GM10847 (cell line): Measurements from ENCODE around the gene BCDIN3D.

Source experiments
- POLR2A ChIP-seq: IDR thresholded peaks from 2 replicates; pipeline ENCODE4 v1.6.1; 2011; ENCODE audit not compliant: insufficient read length; ENCODE audit errors: extremely low read depth

BCDIN3D gene

GRCh38 chr12:49838973-49839633 lies 3.8 kb downstream of the BCDIN3D start:
- TF ChIP-seq POLR2A: no peak

DNA sequence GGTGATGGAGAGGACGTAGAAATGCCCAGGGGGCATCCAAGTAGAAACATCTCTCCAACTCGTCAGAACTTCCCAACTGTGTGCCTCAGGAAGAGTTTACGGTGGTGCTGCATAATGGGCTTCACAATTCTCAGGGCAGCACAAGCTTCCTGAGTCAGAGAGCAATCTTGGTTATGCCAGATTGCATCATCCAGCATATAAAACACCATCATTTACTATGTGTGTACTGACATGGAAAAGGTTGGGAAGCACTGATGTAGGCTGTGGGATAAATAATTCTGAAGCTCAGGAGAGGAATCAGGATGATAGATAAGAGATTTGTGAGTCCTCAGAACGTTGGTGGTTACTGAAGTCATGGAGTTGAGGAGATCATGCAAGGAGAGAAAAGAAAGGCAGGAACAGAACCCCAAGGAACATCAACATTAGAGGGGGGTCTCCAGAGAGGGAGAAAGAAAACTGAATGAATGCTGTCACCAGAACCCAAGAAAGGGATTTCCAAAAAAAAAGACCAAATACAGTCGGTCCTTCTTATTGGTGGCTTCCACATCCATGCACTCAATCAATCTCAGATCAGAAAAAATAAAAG lies 10.0 kb downstream of the BCDIN3D start:
- TF ChIP-seq POLR2A: no peak

DNA sequence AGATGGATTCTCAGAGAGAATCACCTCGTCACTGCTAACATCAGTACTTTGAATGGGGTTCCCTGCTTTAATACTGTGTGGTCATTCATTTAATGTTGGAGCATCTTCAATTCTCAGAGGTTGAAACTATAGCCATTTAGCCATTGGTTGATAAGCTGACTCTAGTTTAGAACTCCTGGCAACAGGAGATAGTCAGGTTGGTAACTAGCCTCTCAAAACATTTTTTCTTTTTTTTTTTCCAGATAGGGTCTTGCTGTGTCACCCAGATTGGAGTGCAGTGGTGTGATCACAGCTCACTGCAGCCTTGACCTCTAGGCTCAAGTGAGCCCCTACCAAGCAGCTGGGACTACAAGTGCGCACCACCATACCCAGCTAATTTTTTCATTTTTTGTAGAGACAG lies 11.2 kb downstream of the BCDIN3D start:
- TF ChIP-seq POLR2A: no peak

DNA sequence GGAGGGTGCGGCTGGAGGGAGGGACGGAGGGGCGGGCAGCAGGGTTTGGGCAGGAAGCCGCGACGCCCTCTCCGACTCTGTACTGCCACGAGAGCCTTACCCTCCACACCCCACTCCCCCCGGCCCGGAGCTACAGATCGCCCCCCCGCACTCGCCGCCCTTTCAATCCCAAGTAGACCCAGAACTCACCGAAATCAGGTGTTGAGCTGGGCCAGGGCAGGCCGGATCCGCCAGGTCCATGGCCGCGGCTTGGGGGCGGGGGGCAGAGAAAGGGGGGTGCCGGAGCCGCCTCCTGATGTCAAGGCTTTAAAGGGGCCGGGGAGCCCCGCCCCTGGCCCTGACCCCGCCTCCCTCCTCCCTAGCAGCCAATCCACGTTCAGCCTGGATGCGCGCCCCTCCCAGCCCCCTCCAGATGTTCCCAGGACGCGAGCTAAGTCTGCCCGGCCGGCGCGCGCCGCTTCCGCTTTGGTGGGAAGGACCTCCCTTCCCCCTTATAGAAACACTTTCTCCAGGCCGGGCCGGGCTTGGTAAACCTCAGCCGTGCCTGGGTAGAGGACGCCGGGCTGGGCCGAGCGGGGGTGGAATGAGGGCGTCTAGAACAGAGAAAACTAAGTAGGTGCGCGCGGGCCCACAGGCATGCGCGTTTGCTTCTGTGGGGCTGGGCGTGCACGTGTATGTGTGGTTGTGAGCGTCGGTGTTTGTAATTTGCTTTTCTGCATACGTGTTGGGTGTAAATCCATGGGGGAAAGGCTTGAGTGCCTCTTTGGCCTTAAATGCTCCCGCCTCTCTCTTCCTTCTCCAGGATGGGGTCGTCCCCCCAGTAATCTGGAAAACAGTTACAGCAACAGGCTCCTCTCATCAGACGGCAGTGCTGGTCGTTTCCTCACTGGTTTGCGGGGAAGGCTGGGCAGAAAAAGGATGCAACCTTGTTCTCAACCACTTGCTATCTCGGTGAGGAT lies 14.5 kb downstream of the BCDIN3D start, which contains the start of gene NCKAP5L:
NCKAP5L (minus strand) TSS at position 281 of the 959 bp plus-strand sequence. CDS start 24,369 bp downstream, outside the sequence.
- TF ChIP-seq POLR2A: peak; percentile 44

DNA sequence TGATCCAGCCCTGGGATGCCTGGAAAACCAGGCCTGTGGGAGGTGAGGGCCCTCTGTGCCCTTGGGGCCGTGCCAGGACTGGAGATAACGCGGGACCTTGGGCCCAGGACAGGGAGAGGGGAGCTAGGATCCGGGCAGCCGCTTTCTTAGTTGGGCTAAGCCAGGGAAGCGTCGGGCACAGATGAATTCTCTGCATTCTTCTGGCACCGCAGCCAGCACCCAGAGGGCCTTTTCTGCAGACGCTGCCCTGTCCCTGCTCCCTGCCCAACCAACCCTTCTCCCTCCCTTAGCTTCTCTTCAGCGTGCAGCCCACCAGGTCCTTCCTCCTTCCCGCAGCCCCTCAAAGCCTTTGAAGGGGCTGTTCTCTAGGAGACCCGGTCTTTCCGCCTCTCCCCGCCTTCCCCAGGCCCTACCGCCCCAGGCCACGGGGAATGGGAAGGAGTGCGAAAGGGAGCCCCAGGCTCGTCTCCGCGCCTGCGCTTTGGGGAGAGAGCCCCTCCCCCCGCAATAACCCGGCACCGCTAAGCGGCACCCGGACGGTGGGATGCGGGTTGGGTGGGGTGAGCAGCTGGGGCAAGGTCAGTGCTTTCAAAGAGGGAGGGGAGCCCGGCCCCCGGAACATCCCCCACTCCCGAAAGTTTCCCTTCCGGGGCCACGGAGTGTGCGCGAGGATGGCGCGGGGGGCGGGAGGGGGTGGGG lies 15.4 kb downstream of the BCDIN3D start:
- TF ChIP-seq POLR2A: no peak

GRCh38 chr12:49827051-49827400 lies 15.9 kb downstream of the BCDIN3D start:
- TF ChIP-seq POLR2A: no peak

DNA sequence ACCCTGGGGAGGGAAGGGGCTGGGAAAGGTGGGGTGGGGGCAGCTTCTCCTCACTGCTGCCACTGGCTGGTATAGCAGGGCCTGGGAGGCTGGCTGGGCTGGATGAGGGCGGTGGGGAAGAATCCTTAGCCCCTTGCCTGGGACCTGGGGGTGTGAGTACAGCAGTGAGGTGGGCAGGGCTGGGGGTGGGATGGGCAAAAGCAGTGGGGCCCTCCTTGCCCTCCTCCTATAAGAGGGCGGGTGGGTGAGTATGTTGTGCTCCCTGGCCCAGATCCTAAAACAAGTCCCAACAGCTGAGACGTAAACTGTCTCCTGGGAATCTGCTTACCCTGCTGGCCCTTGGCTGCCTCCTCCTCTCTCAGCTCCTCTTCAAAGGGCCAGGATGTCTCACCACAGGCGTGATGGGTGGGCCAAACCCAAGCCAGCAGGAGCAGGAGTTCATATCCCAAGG lies 16.9 kb downstream of the BCDIN3D start:
- no peak for TF ChIP-seq POLR2A

- no peak for TF ChIP-seq POLR2A
These were observed 17.4 kb downstream of the BCDIN3D start for GRCh38 chr12:49825360-49825970.

DNA sequence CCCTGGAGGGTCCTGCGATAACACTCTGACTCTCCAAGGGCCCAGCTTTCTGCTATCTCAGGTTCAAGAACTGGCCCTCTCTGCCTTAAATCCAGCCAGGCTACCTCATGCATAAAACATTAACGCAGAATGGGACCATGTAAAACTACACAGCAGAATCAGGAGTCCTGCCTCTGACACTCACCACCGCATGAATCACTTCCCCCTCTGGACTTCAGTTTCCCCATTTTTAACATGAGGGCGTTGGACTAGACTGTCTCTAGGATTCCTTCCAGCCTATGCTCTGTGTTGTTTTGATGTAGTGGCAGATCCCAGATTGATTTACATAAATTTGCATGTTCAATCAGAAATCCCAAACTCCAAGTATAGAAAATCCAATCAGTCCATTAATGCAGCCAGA lies 18.0 kb downstream of the BCDIN3D start:
- no peak for TF ChIP-seq POLR2A

DNA sequence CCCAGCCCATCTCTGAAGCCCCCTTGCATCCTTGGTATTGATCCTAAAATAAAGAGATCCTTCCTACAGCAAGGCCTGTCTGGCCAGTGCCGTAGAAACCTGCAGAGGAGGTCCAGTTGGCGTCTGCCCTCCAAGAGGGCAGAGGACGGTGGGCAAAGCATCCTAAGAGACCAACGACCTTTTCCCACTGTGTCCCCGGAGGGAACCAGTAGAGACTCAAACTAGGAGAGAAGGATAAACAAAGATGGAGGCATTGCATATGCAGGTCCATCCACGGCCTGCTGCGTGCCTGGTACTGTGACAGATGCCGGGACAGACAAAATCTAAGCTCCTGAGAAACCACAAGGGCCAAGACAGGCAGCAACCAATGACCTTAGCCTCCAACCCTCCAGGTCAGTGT lies 18.5 kb downstream of the BCDIN3D start:
- no peak for TF ChIP-seq POLR2A

DNA sequence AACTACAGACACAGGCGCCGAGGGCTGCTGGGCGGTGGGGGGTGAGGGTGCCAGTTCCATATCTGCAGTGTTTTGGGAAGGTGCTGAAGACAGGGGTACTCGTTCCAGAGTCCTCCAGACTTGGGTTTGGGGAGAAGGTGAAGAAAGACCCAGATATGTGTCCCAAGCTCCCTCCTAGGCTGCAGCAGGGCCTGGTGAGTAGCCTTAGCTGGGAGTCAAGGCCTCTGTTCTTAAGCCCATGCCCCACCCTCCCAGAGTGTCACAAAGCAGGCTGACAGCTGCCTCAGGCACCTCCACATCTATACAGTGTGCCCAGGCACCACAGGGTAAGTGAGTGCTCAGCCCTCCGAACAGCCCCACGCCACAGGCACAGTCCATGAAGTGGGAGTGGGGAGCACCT lies 19.0 kb downstream of the BCDIN3D start:
- no peak for TF ChIP-seq POLR2A

DNA sequence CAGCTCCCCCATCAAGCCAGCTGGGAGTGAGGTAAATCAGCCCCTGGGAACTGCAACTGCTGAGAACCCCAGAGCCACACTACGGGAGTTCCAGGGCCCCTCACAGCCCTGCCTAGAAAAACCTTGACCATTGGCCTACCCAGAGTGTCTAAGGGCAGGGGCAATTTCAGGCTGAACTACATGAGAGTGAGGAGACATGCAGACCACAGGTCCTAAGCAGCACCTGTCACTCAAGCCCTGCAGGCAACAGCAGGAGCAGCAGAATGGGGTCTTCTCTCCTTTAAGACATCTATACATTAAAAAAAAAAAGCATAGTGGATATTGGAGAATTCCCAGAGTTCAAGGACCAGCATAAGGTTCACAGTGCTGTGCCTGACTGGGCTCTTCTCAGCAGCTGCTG lies 19.6 kb downstream of the BCDIN3D start:
- no peak for TF ChIP-seq POLR2A

- TF ChIP-seq POLR2A: no peak
These were observed 21.3 kb downstream of the BCDIN3D start for GRCh38 chr12:49821373-49822287.

DNA sequence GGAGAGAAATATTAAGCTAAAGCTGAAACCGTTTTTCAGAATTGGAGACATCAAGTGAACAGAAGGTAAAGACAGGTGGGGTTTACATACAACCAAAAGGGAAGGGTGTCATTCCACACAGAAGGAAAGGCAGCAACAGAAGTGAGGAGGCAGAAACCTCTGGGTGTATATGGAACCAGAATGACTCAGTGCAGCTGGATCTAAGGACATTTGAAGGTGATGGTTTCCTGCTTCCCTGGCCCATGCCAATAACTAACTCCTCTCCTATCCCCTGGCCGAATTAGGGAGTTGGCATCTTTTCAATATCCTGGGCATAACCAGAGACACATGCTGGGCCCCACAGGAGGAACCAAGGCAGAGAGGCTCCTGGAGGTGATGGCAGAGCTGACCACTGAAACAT lies 23.1 kb downstream of the BCDIN3D start:
- TF ChIP-seq POLR2A: no peak
